Lower lobe of right lung (tissue), 2 donors: ENCODE measurements around the gene DIPK1B. TPM values are rescaled to one million over a fixed set of nuclear protein-coding genes. Genes with fewer than 3 reads are reported as not detected.

ENCODE experiments used
- ATAC-seq, 2 donors: fragments of 200-7000 bp; cut with Tn5 transposase; one replicate each; pipeline ENCODE4 v1.9.1; 2020 to 2022; ENCODE audit warnings: mild to moderate bottlenecking in 2 of 2, moderate library complexity in 2 of 2
- DNase-seq: peaks from one replicate; pipeline ENCODE4 v3.0.0-alpha.2; 2020
- H3K27ac ChIP-seq: fragments of 200-600 bp; one replicate; pipeline ENCODE4 v1.8.0; 2022
- H3K27me3 ChIP-seq: fragments of 200-600 bp; one replicate; pipeline ENCODE4 v1.8.0; 2022; ENCODE audit warnings: low read depth
- H3K36me3 ChIP-seq: fragments of 200-600 bp; one replicate; pipeline ENCODE4 v1.8.0; 2022; ENCODE audit warnings: mild to moderate bottlenecking
- H3K4me1 ChIP-seq: fragments of 200-600 bp; one replicate; pipeline ENCODE4 v1.8.0; 2022
- H3K4me3 ChIP-seq: fragments of 200-600 bp; one replicate; pipeline ENCODE4 v1.8.0; 2022; ENCODE audit warnings: mild to moderate bottlenecking
- H3K9me3 ChIP-seq: fragments of 200-600 bp; one replicate; pipeline ENCODE4 v1.8.0; 2022
- CTCF ChIP-seq: fragments of 200-600 bp; IDR thresholded peaks from one replicate; pipeline ENCODE4 v1.8.0; 2022; ENCODE audit warnings: antibody characterized with exemption, mild to moderate bottlenecking
- intact Hi-C: fragments of 100-400 bp; cut with DNase I; formaldehyde crosslinking; loops from one replicate; pipeline ENCODE4 v1.11.0; 2022
- total RNA-seq: library from RNA; stranded (reverse); fragmentation: NEBNext Ultra II Directional; extraction: Animal tissue kit (Norgen Biotek cat#: 25700); gene quantifications from one replicate; pipeline ENCODE4 v1.2.1, GENCODE V29; 2021
- donor health status: DM: no; HTN: yes; CAD: no; lungs with severe emphysema.

Gene DIPK1B
- total RNA-seq, 1 donor from 2014 or later = 15.1 TPM

- no peak for TF ChIP-seq CTCF
Measured at GRCh38 chr9:136750526-136750925, 38.2 kb downstream of the DIPK1B start.

GRCh38 chr9:136751244-136751643, 38.9 kb downstream of the DIPK1B start:
- H3K27me3 ChIP-seq = peaks cover 5% of the 10 kb centered on the region
- intact Hi-C loops = no loop called here
- no peak overlapping the region for H3K27ac ChIP-seq
- no peak for TF ChIP-seq CTCF
- ATAC-seq = no peak
- H3K4me1 ChIP-seq = peaks cover 14% of the 10 kb centered on the region
- no peaks in the 10 kb centered on the region for H3K9me3 ChIP-seq
- no peaks in the 10 kb centered on the region for H3K36me3 ChIP-seq
- H3K4me3 ChIP-seq = no peak overlapping the region
- no peak for DNase-seq

More at GRCh38 chr9:136750526-136750925, 38.2 kb downstream of the DIPK1B start:
- no peak for ATAC-seq
- Histone ChIP-seq H3K27me3 (peaks cover 5% of the 10 kb centered on the region), H3K36me3 (no peaks in the 10 kb centered on the region), H3K4me1 (peaks cover 14% of the 10 kb centered on the region), H3K9me3 (no peaks in the 10 kb centered on the region), H3K4me3 (no peak overlapping the region), H3K27ac (no peak overlapping the region)
- no peak for DNase-seq
- intact Hi-C loops = no loop called here

GRCh38 chr9:136751814-136752213, 39.4 kb downstream of the DIPK1B start:
- Histone ChIP-seq H3K9me3 (no peaks in the 10 kb centered on the region), H3K27ac (no peak overlapping the region), H3K4me1 (peaks cover 14% of the 10 kb centered on the region), H3K4me3 (no peak overlapping the region), H3K36me3 (no peaks in the 10 kb centered on the region), H3K27me3 (peaks cover 5% of the 10 kb centered on the region)
- ATAC-seq (no peak), DNase-seq (no peak)
- intact Hi-C loops = no loop called here
- no peak for TF ChIP-seq CTCF

- H3K27ac ChIP-seq = no peak overlapping the region
- DNase-seq (no peak), ATAC-seq (no peak)
- H3K27me3 ChIP-seq = peaks cover 5% of the 10 kb centered on the region
- H3K4me1 ChIP-seq = peaks cover 10% of the 10 kb centered on the region
- no peak for TF ChIP-seq CTCF
- H3K4me3 ChIP-seq = no peak overlapping the region
- intact Hi-C loops = no loop called here
- H3K36me3 ChIP-seq = no peaks in the 10 kb centered on the region
- H3K9me3 ChIP-seq = no peaks in the 10 kb centered on the region
Measured at GRCh38 chr9:136753371-136754058, 41.1 kb downstream of the DIPK1B start.

GRCh38 chr9:136754059-136754572, 41.7 kb downstream of the DIPK1B start:
- H3K27me3 ChIP-seq = peaks cover 4% of the 10 kb centered on the region
- H3K4me3 ChIP-seq = no peak overlapping the region
- peaks cover 4% of the 10 kb centered on the region for H3K4me1 ChIP-seq
- intact Hi-C loops = no loop called here
- DNase-seq = no peak
- no peaks in the 10 kb centered on the region for H3K36me3 ChIP-seq
- no peak for ATAC-seq
- H3K9me3 ChIP-seq = no peaks in the 10 kb centered on the region
- TF ChIP-seq CTCF = no peak
- no peak overlapping the region for H3K27ac ChIP-seq
